HG03095 (cell line): ENCODE measurements around the gene DIRAS3.
"Not testable (repeated sequence)": the region's sequence is repeated elsewhere in the genome, so short reads cannot be mapped to it uniquely, and the experiment has no call there.

Source experiments
- ATAC-seq: cut with Tn5 transposase; IDR thresholded peaks from one replicate; pipeline ENCODE4 v1.9.1; 2021; ENCODE audit warnings: moderate library complexity; ENCODE audit not compliant: unreplicated experiment

DIRAS3 gene

DNA sequence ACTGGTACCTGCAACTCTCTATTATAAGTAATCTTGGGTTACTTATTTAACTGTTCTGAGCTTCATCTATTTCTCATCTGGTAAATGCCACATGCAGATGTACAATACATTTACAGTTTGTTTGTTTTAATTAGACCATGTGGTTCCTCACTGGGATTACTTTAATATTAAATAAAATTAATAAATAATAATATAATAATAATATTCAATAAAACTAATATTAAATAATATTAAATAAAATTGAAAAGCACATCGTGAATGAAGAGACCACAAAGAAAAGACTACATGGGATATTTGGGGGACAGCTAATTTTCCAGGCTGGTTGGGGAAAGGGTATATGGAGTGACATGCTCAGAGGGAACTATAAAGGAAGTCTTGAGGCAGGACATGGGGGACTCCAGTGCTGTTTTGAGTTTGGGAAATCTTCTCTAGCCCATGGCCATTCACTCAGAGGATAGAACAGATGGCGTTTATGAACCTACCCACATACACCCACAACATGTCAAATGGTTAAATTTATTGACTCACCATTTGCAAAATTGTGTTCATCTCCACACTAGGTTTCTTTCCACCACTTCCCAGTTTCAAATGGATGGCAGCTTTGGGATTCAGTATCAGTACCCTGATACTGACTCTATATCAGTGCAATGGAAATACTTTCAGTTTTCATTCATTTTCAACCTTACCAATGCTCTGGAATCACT is 25.6 kb downstream of the DIRAS3 start:
- ATAC-seq = no peak

DNA sequence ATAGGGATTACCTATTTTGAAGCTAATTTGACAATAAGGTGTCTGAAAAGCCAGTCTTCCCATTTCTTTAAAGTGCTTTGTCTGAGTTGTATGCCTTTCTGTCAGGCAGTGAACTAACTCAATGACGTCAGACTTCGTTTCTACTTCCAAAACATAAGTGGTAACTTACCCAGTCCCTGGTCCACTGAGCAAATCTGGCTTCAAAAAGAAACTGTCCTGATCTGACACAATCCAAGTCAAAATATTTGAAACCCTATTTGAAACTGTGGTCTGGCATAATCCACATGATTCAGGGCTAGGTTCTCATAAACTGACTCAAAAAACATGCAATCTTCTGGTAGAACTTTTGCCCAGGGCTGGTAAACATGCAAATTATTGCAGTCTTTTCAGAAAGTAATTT is 34.0 kb downstream of the DIRAS3 start:
- no peak for ATAC-seq

DNA sequence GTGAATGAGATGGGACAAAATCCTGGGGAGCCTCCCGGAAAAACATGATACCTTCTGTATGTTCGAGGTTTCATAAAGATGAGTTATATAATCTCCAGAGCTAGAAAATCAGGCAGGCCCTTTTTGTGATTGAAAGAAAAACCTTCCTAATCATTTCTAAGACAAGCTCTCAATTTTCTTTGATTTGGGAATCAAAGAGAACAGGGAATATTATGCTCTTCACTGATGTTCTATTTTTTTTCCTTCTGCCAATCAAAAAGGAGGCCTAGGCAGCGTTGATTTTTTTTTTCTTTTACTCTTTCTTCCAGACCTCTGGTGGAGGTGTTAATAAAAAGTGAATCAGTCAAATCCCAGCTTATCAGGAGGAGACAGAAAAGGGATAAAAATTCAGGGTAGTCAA is 34.5 kb downstream of the DIRAS3 start:
- no peak for ATAC-seq

DNA sequence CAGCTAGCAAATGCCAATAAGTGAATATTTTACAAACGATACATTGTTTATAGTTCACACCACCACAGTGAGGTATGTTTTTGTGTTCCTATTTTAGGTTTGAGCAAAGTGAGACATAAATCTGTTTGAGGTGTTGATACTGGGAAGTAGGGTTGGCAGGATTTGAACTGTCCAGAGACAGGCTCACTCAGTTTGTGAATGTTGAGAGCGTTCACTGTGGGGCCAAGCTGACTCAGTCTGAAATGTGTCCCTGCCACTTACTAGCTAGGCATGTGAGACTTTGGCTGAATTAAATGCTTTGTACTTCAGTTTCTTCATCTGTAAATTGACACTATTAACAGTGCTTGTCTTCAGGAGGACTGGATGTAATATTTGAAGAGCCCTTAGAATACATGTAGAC is 35.1 kb downstream of the DIRAS3 start:
- no peak for ATAC-seq

DNA sequence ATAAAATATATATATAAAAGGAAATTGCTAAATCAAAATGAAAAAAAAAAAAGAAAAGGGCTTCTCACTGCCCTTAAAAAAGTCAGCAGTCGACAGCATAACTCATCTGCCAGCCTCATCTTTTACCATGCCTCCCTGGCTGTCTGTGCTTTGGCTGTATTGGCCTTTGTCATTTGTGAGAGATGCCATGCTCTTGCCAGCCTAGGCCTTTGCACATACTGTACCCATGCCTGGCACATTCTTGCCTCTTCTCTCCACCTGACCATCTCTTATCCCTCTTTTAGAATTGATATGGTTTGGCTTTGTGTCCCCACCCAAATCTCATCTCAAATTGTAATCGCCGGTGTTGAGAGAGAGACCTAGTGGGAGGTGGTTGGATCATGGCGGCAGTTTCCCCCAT is 37.1 kb downstream of the DIRAS3 start:
- no peak for ATAC-seq

DNA sequence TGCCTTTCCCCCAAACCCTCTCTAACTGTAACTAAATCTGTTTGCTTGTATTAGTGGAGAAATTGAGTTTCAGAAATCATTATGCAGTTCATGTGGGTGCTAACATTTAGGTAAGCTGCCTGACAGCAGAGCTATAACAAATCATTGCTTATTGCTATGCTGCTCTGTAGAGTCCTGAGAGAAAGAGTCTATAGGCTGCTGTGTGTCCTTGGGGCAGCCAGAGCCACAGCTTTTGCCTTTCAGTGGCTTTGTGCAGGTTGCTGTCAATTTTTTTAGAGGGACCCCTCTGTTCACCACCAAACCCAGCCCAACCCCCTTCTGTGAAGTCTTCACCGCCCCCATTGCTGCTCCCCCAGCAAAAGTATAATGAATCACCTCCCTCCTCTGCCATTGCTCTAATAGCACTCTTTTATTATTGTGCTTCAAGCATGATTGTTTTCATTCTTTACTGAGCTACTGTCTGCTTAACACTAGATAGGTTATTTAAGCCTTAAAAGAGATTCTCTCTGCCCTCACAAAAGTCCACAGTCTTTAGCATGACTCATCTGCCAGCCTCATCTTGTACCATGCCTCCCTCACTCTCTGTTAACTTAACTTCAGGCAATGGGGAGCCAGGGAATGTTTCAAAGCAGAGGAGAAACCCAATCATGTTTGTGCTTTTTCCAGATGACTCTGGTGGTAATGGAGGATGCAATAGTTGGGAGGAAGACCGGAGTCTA is 38.6 kb downstream of the DIRAS3 start:
- no peak for ATAC-seq

DNA sequence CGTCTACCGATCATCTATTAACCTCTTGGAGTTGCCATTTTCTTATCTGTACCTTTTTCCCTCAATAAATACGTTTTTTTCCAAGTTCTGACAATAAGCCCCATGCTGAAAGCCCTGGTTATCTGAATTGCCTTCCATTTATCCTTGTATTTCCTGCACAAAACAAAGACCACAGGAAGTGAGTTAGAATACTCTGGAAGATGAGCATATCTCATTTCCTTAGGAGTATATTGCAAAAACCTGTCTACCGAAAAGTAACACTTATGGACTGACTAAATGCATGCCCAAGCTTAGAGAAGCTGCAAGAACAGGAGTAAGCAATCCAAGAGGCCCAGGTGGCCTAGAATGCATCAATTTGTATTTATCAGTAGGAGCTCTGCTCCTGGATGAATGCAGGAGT is 39.9 kb downstream of the DIRAS3 start:
- no peak for ATAC-seq

DNA sequence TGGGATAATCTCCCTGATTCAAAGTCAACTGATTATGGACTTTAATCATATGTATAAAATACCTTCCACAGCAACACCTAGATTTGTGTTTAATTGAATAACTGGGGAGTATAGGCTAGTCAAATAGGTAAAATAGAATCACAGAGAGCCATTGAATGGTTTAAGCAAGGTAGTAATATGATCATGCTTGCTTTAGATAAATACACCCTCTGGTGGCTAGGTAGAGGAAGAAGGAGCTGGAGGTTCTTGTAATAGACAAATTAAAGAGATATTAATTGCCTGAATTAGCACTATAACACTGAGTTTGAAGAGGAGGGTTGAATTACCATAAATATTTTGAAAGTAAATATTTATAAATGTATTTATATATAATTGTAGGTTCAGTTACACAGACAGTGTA is 40.3 kb downstream of the DIRAS3 start:
- no peak for ATAC-seq

DNA sequence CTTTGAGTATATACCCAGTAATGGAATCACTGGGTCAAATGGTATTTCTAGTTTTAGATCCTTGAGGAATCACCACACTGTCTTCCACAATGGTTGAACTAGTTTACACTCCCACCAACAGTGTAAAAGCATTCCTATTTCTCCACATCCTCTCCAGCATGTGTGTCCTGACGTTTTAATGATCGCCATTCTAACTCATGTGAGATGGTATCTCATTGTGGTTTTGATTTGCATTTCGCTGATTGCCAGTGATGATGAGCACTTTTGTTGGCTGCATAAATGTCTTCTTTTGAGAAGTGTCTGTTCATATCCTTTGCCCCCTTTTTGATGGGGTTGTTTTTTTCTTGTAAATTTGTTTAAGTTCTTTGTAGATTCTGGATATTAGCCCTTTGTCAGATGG is 46.8 kb downstream of the DIRAS3 start:
- ATAC-seq = not testable (repeated sequence)

DNA sequence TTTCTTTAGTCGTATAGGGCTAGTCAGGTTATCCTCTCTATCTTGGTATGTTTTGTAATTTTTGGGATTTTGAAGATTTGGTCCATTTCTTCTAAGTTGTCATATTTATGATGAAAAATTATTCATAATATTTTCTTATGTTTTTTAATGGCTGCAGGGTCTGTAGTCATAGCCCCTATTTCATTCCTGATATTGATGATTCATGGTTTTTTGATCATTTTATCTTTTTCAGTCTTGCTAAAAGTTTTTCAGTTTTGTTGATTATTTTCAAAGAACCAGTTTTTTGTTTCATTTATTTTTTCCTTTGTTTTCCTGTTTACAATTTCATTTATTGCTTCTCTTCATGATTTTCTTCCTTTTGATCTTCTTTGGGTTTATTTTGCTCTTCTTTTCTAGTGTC is 50.2 kb downstream of the DIRAS3 start:
- ATAC-seq = no peak

DNA sequence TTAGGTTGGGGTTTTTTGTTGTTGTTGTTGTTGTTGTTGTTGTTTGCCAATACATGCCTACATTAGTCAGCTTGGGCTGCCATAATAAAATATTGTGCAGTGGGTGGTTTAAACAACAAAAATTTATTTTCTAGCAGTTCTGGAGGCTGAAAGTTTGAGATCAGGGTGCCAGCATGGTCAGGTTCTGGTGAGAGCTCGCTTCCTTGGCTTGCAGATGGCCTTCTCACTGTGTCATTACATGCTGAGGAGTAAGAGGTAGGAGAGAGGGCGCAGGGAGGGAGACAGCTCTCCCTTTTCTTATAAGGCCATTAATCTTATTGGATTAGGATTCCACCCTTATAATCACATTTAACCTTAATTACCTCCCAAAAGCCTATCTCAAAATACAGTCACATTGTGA is 52.7 kb downstream of the DIRAS3 start:
- no peak for ATAC-seq
